ENCODE results near the gene PPIE.

The PPIE gene

DNA sequence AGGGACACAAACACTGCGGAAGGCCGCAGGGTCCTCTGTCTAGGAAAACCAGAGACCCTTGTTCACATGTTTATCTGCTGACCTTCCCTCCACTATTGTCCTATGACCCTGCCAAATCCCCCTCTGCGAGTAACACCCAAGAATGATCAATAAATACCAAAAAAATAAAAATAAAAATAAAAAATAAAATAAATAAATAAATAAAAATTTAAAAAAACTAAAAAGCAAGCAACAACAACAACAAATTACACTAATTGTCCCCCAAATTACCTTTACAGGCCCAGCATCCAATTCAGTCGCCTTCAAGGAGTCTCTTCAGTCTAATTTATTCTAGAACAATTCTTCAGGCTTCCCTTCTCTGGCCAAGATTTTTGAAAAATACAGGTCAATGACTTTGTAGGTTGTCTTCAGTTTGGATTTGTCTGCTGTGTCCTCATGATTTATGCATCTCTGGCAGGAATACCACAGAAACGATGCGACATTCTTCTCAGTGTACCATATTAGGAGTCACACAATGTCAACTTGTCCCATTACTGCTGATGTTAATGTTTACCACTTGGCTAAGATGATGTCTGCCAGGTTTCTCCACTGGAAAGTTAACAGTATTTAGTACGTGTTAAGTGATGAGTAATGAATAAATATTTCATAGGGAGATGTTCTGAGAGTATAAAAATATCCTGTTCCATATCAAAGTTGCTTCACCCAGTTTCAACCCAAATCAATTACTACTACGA is 70.3 kb downstream of the PPIE start:
- no peak overlapping the region for H3K27ac Mint-ChIP-seq
- H3K4me1 Mint-ChIP-seq (ENCODE audit: low read depth): no peaks in the 10 kb centered on the region
- H3K27me3 Mint-ChIP-seq (ENCODE audit: low read depth): peaks cover 9% of the 10 kb centered on the region
- peaks cover 4% of the 10 kb centered on the region for H3K9me3 Mint-ChIP-seq
- H3K4me3 Mint-ChIP-seq: no peak overlapping the region
- H3K36me3 Mint-ChIP-seq (ENCODE audit: low read depth): no peaks in the 10 kb centered on the region
- DNase-seq (ENCODE audit: low spot score): no peak

DNA sequence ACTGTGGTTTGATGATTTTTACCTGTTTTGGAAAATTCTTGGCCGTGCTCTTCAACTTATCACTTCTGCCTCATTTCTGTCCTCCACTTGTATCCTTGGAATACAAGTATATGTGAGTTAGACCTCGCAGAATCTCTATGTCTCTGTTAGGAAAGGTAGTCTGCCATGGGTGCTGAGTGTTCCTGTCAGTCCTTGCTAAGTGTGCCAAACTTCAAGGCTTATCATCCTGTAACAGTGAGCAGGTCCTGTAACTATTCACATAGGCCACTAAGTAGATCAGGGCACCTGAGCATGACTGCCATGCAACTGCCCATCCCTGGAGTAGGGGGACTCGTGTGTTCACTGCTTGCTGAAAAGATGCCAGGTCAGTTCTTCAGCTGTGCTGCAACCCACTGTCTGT is 74.2 kb downstream of the PPIE start:
- no peak for DNase-seq (ENCODE audit: low spot score)
- H3K4me3 Mint-ChIP-seq: no peak overlapping the region
- H3K36me3 Mint-ChIP-seq (ENCODE audit: low read depth): no peaks in the 10 kb centered on the region
- H3K27ac Mint-ChIP-seq: no peak overlapping the region
- H3K9me3 Mint-ChIP-seq: no peaks in the 10 kb centered on the region
- peaks cover 11% of the 10 kb centered on the region for H3K27me3 Mint-ChIP-seq (ENCODE audit: low read depth)
- H3K4me1 Mint-ChIP-seq (ENCODE audit: low read depth): peaks cover 11% of the 10 kb centered on the region

Data from T-helper 2 cell treated with Interferon-gamma antibody and Interleukin-4, amounts not matched to agents 5 μg/mL and 100 μg/mL, for 36 hours (primary cell).